NCI-H146 treated with DMSO at 0.1 percent for 48 hours (cell line): ENCODE results near the gene DIS3L.
"Not testable (repeated sequence)": the region's sequence is repeated elsewhere in the genome, so short reads cannot be mapped to it uniquely, and the experiment has no call there.

Source experiments
- DNase-seq: peaks from one replicate; lab custom pipeline; 2025; ENCODE audit not compliant: unreplicated experiment; lab: John Stamatoyannopoulos, UW

DIS3L gene

DNA sequence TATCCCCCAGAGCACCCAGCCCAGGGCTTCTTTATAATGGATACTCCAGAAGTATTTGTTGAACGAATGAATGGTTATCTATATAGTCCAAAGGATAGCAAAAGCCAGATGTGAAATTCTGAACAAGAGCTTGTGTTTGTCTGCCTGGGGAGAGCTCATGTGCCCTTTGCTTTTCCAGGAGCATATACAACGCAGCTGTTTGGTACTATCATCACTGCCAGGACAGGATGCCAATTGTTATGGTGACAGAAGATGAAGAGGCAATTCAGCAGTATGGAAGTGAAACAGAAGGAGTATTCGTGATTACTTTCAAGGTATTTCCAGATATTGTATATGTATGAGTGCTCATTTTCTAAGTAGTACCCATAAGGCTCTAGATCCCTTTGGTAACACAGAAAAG, 15.2 kb downstream of the DIS3L start:
- no peak for DNase-seq

DNA sequence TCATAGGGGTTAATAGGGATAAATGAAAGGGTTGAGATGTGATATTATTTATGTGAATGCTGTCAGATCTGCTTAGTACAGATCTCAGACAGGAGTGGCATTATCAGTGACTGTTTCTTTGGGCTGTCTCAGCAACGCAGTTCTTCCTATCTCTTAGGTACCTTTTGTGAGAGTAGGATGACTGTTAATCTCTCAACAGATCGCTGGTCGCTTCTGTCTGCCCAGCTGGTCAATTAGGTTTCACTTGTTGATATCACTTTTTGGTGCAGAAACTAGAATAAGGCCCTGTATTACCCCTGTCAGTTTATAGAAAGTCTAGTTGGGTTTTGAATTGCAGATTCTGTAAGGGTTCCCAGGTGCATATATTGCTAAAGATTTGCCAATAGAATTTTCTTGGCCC, 16.5 kb downstream of the DIS3L start:
- DNase-seq, result no peak

DNA sequence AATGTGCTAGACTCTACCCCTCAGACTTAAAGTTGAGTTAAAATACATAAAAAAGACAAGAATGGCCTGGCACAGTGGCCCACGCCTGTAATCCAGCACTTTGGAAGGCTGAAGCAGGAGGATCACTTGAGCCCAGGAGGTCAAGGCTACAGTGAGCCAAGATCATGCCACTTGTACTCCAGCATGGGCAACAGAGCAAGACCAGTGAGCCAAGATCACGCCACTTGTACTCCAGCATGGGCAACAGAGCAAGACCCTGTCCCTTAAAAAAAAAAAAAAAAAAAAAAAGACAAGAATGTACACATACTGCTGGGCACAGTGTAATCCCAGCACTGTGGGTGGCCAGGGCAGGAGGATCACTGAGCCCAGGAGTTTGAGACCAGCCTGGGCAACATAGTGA, 17.4 kb downstream of the DIS3L start:
- DNase-seq, result no peak

DNA sequence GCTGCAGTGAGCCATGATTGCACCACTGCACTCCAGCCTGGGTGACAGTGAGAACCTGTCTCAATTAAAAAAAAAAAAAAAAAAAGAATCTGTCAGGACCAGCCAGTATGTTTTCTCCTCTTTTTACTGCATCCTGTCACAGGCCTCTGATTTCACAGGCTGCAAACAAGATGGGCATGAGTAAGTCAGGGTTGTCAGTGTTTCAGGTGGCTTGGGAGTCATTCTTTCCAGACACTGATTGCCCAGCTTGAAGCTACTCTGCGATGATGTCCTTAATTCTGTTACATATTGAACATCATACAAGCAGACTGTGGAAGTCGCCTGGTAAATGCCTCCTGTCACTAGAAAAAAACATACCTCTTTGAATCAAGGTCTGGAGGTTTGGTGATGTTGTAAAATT, 18.8 kb downstream of the DIS3L start:
- no peak for DNase-seq

DNA sequence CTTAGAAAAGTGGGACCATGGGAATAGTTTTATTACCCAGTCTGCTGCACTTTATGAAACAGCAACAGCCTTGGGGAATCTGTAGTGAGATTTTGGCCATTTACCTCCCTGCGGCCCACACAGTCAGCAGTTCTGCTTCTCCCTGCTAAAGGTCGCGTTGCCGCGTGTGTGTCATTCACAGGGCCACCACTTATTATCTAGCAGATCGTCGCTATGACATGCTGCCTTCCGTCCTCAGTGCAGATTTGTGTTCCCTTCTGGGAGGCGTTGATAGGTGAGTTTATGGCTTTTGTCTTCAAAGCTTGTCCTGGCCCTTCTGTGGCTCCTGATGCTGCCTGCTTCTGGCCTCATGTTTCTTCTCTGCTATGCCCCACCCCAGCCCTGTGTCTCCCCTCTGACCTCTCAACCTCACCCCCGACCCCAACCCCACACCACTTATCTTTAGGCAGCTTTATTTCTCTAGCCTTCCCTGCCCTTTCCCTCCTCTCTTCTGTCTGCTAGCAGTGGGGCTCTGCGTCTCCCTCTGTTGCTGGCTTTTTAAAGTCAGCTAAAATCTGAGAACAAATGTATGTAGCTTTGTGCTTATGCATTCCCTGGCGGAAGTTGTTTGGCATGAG, 30.1 kb downstream of the DIS3L start:
- DNase-seq, result no peak

DNA sequence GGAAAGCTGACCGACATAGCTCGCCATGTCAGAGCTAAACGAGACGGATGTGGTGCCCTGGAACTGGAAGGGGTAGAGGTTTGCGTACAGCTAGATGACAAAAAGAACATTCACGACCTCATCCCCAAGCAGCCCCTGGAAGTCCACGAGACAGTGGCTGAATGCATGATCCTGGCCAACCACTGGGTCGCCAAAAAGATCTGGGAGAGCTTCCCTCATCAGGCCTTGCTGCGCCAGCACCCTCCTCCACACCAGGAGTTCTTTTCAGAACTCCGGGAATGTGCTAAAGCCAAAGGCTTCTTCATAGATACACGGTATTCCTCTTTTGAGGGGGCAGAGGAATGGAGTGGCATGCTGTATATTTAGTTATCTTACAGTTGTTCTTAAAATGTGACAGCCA, 32.7 kb downstream of the DIS3L start:
- DNase-seq, result no peak

DNA sequence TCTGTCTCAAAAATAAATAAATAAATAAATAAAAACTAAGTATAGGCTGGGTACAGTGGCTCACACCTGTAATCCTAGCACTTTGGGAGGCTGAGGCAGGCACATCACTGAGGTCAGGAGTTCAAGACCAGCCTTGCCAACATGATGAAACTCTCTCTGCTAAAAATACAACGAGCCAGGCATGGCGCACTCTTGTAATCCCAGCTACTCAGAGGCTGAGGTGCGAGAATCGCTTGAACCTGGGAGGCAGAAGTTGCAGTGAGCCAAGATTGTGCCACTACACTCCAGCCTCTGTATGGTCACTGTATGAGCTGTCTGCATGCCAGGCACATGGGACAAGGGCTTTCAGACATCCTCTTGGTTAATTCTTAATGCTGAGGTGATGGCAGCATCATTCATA, 34.4 kb downstream of the DIS3L start:
- no peak for DNase-seq

DNA sequence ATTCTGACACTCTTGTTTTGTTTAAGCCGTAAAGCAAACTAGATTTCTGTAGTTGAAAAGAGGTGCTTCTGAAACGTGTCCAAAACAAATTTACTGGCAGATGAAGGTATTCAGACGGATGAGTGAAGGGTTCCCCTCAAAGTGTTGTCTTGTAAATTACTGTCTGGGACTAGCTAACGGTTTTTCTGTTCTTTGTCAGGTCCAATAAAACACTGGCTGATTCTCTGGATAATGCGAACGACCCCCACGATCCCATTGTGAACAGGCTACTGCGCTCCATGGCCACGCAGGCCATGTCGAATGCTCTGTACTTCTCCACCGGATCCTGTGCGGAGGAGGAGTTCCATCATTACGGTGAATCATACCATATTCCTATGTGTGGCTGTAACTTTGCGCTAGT, 35.4 kb downstream of the DIS3L start:
- DNase-seq, result no peak

DNA sequence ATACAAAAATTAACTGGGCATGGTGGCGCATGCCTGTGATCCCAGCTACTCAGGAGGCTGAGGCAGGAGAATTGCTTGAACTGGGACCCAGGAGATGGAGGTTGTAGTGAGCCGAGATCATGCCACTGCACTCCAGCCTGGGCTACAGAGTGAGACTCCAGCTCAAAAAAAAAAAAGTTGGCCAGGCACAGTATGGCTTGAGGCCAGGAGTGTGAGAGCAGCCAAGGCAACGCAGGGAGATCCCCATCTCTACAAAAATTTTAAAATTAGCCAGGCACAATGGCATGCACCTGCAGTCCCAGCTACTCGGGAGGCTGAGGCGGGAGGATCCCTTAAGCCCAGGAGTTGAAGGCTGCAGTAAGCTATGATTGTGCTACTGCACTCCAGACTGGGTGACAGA, 55.2 kb downstream of the DIS3L start:
- DNase-seq, result not testable (repeated sequence)

DNA sequence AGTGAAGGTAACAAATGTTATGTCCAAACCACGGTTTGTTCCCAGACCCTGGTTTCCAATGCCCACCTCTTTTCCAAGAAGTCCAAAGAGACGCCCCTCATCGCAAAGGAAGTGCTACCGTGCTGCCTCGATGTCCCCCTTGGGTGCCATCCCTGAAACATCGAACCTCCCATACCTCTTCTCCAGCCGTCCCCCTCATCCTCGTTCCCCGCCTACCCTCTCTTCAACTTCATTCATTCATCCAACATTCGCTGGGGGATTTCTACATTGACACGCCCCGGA, 62.6 kb downstream of the DIS3L start:
- DNase-seq, result no peak

DNA sequence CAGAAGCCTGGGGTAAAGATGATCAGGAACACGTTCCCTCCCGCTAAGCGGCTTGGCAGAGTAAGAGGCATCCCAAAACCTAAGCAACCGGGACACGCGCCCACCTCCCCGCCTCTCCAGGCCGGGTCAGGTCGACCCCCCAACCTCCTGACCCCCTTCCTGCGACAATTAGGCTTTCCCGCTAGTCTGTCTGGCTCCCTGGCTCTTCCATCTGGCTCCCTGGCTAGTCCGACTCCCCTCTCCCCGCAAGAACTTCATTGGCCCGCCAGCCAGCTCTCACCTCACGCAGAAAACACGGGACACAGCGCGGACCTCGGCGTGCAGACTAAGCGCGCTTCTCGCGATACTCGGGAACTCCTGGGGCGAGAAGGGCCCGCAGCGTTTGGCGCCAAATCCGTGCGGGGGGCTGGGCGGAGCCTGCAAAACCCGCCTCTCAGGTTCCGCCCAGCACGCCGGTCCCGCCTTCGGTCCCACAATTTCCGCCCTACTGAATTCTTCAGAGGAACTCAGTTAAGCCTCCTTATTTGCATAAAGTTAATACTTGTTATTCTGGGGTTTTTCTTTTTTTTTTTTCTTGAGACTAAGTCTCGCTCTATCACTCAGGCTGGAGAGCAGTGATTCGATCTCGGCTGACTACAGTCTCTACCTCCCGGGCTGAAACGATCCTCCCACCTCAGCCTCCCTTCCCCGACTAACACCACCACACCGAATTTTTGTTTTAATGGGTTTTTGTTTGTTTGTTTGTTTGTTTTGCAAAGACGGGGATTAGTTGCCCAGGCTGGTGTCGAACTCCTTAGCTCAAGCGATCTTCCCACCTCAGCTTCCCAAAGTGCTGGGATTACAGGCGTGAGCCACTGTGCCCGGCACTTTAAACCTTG, 63.2 kb downstream of the DIS3L start, which contains the start of gene TIPIN:
Gene TIPIN (minus strand): TSS at position 327 of the 878 bp plus-strand sequence. CDS start 3,738 bp downstream, outside the sequence.
- peak; percentile 72 for DNase-seq

DNA sequence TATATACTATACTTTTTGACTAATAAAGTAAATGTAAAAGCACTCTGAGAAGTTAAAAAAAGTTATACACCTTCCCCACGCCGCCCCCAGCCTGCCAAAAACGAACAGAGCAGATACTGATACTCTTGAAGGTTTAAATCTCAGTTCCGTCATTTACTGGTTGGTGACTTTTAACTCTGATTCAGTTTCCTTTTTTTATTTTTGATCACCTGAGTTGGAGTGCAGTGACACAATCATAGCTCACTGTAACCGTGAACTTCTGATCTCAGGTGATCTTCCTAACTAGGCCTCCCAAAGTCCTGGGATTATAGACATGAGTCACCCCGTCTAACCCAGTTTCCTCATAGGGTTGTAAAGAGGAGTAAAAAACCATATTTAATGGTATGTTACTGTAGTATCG, 66.4 kb downstream of the DIS3L start:
- DNase-seq, result no peak

DNA sequence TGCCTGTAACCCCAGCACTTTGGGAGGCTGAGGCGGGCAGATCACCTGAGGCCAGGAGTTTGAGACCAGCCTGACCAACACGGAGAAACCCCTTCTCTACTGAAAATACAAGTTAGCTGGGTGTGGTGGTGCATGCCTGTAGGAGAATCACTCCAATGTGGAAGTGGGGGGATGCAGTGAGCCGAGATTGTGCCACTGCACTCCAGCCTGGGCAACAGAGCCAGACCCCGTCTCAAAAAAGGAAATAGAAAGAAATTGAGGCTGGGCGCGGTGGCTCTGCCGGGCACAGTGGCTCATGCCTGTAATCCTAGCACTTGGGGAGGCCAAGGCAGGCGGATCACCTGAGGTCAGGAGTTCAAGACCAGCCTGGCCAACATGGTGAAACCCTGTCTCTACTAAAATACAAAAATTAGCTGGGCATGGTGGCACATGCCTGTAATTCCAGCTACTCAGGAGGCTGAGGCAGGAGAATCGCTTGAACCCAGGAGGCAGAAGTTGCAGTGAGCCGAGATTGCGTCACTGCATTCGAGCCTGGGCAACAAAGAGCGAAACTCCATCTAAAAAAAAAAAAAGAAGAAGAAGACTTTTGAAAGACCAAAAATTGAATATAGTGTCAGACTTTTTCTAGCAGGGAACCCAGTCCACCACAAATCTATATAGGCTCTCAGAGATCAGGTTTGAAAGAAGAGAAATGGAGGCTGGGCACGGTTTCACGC, 68.5 kb downstream of the DIS3L start:
- not testable (repeated sequence) for DNase-seq

DNA sequence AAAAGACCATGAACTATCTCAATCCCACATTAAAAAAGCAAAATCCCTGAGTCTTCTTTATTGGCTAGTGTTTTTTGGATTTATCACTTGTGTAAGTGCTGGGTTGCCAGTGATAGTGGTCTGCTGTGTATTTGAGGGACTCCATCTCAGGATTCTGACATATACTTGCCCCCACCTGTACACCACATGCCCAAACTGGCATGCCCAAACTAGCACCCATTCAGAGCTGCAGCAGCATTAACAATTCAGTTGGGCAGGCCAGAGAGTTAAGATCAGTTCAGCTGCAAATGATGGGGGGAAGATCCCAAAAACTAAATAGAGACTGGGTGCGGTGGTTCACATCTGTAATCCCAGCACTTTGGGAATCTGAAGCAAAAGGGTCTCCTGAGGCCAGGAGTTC, 69.4 kb downstream of the DIS3L start:
- no peak for DNase-seq

DNA sequence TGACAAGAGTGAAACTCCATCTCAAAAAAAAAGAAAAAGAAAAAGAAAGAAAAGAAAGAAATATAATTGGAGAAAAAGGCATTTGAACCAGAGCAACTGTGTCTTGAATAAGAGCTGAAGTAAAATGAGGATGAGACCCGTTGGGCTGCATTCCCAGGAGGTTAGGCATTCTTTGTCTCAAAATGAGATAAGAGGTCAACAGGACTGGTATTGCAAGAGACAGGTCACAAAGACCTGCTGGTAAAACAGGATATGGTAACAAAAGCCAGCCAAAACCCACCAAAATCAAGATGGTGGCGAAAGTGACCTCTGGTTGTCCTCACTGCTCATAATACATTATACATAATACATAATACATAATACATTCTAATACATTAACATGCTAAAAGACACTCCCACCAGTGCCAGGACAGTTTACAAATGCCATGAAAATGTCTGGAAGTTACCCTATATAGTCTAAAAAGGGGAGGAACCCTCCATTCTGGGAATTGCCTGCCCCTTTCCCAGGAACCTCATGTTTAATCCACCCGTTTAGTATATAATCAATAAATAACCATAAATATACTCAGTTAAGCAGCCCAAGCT, 71.7 kb downstream of the DIS3L start:
- no peak for DNase-seq

DNA sequence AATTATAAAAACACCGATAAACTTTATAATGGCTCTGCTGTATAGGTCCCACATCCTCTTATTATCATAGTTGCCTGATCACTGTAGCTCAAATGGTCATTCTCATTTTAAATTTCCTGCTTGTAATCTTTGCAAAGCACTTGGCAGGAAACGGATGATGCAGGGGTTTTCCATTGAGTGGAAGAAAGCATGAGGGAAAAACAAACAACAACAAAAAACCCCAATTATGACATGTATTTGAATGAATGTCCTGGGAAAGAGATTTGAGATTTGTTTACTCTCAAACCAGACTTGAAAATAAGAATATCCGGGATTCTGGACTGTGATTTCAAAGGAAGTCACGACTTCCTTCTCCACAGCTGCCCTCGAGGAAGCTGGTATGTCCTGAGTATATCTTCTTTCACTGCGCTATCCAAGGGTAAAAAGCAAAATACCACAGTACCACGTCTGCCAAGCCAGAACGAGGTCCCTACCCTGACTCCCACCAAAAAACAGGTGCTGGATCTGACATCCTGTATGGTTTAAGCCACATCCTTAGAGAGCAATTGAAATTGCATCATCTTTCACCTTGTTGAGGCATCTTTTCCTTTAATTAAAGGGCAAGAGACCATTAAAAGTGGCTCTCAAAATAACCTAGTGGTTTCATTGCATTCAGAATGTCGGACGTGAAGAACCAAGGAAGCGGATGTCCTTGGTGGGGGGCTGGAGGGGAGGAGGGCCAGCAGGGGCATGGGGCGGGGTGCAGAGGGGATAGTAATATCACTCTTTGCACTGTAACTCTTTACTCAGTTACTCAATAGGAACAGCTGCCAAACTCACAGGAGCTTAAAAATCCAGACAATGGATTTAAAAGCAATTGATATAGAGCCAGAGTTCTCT, 76.6 kb downstream of the DIS3L start:
- no peak for DNase-seq

DNA sequence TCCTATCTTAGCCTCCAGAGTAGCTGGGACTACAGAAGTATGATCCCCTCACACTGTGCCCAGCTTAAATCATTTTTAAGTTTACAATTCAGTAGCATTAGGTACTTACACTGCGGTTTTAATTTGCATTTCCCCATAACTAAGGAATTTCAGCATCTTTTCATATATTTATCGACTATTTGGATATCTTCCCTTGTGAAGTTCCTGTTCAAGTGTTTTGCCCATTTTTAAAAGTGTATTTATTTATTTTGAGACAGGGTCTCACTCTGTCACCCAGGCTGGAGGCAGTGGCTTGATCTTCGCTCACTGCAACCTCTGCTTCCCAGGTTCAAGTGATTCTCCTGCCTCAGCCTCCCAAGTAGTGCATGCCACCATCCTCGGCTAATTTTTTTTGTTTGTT, 80.8 kb downstream of the DIS3L start:
- no peak for DNase-seq

DNA sequence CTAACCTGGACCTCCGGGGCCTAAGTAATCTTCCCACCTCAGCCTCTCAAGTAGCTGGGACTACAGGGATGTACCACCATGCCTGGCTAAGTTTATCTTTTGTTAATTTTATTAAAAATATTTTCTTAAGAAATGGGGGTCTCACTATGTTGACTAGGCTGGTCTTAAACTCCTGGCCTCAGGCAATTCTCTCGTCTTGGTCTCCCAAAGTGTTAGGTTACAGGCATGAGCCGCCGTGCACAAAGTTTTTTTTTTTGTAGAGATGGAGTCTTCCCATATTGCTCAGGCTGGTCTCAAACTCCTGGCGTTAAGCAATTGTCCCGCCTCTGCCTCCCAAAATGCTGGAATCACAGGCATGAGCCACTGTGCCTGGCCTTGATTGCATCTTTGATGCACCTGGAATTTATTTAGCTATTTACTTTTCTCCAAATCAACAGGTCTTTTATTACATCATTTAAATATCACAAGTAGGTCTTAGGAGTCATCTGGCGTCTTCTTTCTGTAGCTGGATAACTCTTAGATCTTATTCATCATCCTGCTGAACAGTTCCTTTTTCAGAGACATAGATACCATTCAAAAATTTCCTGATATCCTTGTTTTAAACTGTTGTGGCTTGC, 85.6 kb downstream of the DIS3L start:
- no peak for DNase-seq

DNA sequence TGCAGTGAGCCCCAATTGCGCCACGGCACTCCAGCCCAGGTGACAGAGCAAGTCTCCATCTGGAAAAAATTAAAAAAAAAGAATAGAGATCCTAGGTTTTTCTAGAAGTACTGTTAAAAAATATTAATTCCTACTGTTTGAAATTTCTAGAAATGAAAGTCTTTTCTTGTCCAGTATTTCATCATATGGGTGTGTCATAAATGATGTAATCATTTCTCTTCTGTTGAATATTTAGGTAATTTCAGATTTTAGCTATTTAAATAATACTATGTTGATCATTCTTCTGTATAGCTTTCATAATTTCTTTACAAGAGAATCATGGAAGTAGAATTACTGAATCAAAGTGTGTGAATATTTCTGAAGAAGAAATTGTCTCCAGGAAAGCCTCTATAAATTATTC, 88.0 kb downstream of the DIS3L start:
- not testable (repeated sequence) for DNase-seq
